OCI-M2 (cell line): ENCODE measurements around the gene OSBPL7.

Source experiments
- DNase-seq: peaks from one replicate; lab custom pipeline; 2025; ENCODE audit not compliant: unreplicated experiment; lab: John Stamatoyannopoulos, UW

The OSBPL7 gene

DNA sequence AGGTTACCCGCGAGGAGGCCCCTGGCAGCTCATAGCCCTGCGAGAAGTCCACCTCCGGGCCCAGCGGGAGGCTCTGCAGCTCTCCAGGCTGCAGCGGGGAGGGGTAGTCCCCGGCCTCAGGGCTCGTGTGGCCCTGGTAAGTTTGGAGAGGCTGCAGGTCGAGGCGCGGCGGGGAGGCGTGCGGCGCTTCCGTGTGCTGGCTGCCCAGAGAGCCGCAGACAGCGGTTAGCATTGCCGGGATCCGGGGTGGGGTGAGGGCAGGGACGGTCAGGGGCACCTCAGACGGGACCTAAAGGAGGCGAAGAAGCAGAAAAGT, 26.6 kb upstream of the OSBPL7 start:
- no peak for DNase-seq

DNA sequence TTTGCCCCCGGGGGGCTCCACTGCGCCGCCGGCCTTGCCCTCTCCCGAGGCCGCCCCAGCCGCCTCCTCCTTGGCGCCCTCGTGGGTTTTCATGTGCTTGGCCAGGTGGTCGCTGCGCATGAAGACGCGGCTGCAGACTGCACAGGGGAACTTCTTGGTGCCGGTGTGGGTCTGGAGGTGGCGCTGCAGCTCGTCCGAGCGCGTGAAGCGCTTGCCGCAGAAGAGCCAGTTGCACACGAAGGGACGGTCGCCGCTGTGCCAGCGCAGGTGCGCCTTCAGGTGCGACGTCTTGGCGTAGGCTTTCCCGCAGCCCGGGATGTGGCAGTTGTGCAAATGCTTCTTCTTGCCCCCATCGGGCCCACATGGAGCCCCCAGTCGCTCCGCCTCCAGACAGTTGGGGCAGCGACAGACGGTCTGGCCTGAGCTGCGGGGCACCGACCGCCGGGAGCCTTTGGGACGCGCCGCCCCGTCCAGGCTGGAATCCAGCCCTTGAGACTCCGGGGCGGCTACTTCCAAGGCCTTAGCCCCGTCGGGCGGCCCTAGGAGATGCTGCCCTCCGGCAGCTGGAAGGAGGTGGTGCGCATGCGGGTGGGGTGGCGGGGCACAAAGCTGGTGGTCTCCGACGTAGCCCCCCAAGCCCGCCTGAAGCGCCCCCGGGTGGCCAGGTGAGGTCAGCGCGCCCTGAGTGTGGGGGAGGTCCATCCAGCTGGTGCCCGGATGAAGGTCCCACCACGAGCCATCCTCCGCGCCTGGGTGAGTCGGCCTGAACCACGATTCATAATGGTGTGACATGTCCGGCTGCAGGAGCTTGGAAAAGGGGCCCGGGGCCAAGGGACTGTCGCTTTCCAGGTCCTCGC, 26.0 kb upstream of the OSBPL7 start:
- no peak for DNase-seq

DNA sequence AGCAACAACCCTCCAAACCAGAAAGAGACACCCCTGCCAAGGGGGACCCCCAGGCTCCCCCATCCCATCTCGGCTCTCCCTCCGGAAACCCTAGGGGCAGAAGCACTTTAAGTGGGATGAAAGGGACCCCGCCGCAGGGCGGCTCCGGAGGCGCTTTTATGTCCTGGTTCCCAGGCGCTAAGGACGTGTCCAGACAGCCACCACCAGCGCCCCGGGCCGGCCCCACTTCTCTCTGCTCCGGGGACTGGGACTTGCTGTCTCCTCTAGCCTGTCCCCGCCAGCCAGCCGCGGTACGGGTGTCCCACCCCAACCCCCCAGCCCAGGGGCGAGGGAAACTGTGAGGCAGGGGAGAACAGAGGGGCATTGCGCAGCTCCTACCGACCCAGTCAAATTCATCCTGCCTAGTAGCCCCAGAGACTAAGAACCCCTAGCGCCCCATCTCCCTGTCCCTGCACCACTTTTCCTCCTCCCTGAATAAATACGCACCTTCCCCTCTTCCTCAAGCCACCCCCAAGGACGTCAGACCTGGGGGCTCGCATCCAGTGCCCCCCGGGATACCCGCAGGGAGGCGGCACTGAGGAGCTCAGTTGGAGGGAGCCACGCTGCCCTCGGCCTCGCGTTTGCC, 25.2 kb upstream of the OSBPL7 start:
- no peak for DNase-seq

DNA sequence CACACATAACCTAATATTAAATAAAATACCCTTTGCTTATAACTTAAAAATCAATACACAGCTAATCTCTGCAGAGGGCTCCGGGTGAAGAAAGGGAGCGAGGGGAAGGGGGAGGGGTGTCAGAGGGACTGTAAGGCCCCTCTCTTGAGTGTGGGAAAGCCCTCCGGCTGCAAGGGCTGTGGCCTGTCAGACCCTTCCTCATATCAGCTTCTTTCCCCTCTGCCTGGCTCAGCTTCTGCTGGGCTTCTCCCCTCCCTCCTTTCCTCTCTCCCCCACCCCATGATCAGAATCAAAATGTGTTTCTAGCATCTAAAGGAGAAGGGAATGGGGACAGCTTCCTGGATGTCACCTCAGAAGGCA, 24.1 kb upstream of the OSBPL7 start:
- DNase-seq, result no peak

DNA sequence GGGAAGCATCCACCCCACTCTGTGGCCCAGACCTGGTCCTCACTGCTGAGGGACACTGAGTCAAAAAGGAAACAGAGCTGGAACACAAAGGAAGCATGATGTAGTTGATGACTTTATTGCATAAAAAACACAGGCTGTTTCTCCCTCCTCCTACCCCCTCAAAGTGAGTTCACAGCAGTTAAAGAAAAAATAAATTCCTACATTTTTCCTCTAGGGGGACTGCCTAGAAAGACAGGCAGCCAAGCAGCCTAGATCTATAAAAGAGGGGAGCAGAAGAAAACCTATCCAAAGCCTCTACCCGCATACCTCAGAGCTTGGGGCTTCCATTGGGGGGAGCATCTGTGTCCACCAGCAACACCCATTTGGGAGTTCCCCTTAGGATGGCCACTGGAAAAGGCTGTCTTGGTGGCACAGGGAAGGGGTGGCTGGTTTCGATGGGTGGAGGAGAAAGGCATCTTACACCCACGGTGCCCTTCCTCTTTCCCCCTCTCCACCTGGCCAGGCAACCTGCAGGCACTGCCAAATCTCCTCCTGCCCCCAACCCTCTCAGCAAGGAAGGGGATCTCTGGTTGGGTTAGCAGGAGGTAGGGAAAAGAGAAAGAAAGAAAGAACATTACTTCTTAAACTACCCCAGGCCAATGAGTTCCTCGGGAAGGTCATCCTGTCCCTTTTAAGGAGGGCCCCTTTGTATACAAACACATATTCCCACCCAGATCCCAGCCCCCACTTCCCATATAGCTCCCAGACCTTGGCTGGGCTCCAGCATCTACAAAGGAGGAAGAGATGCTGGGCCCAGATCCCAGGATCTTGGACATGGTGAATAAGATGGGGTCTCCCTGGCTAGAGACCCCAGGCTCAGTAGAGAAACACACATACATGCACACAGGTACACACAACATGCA, 23.5 kb upstream of the OSBPL7 start:
- no peak for DNase-seq

DNA sequence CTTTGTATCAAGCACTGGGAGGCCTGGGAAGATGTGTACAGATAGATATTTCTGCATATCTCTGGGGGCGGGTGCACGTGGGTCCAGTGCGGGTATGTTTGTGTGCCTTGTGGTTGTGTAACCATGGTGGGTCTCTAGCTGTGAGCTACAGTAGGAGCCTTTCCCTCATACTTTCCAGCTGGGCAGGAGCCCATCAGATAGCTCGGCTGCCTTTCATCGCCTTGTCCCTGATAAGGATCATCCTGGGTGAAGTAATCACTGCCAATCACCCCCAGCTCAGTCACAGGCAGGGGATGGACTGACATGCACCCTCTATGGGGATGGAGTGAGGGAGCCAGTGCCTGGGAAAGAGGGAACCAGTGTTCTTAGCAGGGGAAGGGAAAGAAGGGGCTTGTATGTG, 22.6 kb upstream of the OSBPL7 start:
- no peak for DNase-seq

DNA sequence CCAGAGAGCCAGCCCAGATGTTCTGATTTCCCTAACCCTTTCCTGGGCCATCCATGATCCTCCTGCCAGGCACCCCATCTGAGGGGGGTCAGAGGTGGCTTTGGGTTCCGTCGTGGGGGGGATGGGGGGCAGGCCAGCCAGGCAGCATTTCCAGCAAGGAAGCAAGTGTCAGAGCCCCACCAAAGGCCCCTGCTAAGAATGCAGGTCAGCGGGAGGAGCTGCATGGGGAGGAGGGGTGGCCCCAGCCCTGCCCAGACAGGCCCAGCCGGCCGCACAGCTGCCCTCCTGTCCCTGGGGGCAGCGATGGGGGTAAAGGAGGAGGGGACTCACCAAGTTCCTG, 21.8 kb upstream of the OSBPL7 start:
- DNase-seq, result no peak

DNA sequence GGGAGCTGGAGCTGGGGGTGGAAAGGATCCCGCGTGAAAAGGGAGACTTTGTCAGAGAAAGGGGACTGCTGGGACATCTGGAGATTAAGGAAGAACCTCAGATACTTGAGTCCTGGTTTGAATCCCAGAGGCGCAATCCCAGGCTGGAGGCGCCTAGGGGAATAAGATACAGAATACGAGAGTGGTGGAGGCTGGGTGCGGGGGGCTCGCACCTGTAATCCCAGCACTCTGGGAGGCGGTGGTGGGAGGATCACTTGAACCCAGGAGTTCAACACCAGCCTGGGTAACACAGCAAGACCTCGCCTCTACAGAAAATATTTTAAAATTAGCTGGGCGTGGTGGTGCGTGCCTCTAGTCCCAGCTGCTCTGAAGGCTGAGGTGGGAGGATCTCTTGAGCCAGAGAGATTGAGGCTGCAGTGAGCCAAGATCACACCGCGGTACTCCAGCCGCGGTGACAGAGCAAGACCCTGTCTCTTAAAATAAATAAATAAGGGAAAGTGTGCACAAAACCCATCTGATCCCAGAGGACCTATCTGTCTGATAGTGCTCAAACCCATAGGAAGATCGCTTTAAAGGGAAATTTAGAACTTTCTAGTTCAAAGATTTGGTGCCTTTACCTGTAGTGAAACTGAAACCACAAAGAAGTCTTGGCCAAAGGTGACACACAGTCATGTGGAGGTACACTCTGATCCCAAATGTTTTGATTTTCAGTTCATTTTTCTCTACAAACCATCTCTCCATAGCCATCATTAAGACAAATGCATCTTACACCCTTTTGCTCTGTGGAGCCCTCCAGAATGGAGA, 20.1 kb upstream of the OSBPL7 start:
- no peak for DNase-seq

DNA sequence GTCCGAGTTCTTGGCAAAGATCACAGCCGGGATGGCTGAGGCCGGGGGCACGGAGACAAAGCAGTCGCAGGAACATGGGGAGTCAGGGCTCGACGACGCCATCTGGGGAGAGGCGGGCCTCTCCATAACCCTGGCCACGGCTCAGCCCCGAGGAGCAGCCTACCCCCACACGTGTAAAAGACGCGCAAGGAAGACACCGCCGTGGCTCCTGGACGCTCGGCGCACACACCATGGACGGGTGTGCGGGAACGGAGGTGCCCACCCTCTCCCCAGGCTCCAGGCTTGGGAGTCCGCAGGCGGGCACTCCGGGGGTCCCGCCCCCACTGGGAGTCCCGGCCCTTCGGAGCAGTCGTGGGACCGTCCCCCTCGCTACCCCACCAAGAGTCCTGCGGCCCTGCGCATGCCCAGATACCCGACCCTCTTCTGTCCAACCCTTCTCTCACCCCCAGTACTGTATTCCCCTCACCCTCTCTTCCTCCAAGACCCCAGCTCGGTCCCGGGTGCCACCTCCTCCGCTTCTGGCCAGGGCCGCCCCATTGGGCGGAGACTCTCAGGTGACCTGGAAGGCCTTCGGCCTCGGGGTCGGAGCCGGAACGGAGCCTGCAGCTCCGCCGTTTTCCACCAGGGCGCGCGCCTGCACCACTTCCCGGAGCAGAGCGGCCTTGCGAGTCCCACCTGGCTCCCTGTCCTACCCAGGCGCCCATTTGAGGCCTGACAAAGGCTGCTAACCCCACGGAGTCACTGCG, 19.3 kb upstream of the OSBPL7 start, which contains the start of gene SCRN2:
SCRN2 (minus strand) TSS at position 532 of the 746 bp plus-strand sequence; CDS start at position 102, 430 bp downstream.
- DNase-seq, result peak; percentile 64

DNA sequence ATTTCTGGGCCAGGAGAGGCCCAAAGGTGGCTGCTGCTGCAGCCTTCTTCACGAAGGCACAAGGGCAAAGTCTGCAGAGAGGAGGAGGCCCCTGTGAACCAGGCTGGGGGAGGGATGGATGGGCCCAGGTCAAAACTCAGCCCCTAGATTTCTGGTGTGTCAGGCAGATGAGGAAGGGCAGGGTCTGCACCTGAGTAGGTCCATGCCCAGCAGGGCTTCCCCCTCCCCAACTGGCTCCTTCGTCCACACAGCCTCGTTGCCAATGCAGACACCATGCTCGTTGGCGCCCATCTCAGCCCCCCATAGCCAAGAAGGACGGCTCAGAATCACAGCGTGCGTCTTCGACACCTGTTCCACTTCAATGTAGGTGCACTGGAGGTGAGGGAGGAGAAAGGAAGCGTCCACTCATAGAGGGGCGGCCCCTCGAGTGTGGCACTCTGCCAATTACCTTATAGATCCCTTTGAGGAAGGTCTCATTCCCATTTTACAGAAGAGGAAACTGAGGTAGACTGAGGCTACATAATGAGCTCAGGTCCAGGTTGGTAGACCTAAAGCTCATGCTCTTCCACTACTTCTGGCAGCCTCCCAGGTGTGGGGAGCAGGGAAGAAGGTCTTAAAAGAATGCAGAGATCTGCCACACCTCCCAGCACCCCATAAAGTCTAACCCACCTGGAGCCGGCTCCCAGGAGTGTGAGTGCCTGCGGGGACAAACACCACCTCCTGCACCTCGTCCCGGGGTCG, 18.6 kb upstream of the OSBPL7 start:
- DNase-seq, result no peak

DNA sequence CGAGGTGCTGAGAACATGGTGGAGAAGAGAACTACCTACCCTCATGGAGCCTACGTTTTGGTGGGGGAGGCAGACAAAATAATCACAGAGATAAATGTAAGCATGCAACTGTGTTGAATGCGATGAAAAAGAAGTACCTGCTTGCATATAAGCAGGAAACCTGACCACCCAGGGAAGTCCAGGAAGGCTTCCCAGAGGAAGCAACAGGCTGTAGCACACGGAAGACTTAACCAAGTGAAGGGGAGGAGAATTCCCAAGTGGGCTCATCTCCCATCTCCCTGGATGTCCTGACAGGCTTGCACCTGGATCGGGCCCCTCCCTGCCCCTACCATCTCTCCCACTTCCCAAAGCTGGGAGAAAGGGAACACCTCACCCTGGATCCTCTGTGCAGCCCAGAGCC, 17.5 kb upstream of the OSBPL7 start:
- DNase-seq, result no peak

DNA sequence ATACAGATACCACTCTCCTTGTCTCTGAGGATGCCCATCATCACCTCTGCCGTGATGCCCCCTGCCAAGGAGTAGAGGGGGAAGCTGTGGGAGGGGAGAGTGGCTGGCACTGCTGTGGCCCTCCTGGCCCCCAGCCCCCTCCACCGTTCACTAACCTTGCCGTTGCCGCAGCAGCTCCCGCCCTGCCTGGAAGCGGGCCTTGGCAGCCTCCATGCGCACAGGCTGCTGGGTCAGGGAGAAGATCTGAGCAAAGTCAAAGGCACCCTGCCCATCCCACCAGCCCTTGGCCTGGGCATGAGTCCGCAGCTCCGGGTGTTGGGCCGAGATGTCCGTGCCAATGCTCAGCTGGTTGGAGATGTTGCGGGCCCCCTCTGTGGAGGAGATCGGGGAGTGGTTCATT, 17.0 kb upstream of the OSBPL7 start:
- no peak for DNase-seq

DNA sequence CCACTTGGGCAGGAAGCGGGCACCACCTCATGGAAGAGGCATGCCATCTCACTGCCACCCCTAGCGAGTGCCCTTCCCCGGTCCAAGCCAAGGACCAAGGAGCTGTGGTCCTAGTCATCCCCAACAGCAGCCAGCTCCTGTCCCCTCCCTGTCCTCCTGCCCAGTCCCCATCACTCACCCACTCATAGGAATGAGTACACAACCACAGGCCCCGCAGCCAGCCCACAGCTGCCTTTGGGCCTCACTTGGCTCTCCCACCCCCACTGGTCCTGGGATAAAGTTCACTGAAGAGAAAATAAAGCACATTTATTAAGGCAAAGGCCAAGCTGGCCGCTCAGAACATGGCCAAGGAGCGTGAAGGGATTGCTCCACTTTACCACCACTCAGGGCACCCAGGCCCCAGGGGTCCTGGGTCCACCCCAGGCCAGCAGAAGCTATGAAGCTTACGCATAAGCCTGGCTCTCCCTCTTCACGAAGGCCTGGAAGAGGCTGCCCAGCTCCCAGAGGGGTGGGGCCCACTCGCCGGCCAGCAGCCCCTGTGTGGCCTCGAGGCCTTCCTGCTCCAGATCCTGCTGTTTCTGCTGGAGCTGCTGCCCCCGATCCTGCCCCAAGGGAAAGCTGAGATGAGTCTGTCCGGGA, 15.9 kb upstream of the OSBPL7 start:
- no peak for DNase-seq

DNA sequence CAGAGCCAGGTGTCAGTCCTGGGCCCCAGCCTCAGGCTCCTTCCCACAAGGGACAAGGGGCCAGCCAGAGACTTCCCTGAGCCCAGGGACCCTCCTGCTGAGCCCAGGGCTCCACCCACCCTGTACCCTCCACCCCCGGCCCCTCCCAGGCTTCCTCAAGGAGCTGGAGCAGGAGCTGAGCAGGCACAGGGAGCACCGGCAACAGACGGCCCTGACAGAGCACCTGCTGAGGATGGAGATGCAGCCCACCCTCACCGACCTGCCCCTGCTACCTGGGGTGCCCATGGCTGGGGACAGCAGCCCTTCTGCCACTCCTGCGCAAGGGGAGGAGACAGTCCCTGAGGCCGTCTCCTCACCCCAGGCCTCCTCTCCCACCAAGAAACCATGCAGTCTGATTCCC, 15.0 kb upstream of the OSBPL7 start:
- DNase-seq, result no peak

DNA sequence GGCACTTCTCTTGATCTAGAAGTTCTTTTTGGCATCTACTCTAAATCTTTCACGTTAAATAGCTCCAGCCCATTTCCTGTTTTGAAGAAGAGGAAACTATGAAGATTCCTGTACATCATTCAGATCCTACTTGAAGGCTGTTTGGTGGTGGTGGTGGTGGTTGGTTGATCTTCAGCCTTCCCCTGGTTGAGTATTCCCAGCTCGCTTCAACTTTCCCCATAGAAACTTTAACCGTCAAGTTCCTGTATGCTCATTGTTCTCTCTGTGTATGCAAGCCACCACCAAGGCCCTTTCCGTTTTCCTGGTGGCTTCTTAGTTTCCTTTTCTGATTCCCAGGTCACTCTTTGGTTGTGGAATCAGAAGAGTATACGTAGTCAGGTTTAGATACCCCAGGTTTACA, 13.2 kb upstream of the OSBPL7 start:
- no peak for DNase-seq

DNA sequence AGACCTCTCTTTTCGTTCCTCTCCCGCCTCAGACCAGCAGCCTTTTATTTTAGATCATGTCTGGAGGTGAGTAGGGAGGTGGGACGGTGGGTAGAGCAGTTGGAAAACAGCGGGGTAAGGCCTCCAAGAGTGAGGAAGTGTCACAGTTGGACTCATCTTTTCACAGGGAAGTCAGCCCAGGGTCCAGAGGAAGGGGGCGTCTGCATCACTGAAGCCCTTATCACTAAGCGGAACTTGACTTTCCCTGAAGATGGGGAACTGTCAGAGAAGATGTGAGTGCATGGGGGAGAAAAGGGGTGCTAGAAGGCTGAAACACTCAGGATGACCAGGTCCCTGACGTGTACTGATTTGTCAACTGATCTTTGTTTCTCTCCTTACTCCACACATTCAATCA, 10.3 kb upstream of the OSBPL7 start:
- DNase-seq, result no peak

DNA sequence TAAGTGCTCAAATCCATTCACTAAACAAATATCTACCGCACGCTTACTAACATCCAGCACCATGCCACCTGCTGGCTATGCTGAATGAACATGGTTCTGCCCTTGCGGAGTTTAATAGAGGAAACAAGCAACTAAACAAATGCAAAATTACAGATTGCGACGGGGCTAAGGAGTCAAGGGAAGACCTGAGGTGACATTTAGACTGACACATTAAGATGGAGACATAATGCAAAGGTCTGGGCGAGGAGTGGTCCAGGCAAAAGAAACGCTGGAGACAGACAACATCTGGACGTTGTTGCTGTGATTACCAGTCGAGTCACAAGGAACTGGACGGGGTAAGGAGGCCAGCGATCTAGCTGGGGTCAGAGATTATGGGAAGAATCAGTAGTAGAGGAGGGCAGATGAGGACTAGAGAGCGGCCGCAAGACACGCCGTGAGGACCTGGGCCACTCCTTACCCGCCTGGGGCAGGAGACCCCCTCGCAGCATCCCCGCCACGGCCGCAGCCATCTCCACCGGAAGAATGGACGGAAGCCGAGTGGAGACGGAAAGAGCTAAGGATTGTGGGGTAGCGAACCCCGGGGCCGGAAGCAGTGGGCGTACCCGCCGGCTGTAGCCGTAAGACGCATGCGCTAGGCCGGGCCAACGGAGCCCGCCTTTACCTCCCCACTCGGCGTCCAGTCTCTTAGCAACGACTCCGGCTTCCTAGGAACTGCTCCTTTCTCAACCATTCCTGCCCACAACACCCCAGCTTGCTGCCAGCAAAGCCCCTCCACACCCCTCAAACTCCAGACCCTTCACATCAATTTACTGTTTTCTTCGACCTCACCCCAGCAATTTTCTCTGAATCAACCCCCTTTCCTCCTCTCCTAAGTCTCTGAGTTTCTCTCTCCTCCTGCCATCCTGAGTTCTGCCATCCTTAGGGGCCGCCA, 9.7 kb upstream of the OSBPL7 start, which contains the start of the genes LRRC46 and MRPL10:
LRRC46 (plus strand) TSS at position 668 of the 931 bp plus-strand sequence. CDS start 320 bp downstream, outside the sequence.
MRPL10 (minus strand) TSS at position 539 of the 931 bp plus-strand sequence; CDS start at position 509, 30 bp downstream.
- peak; percentile 56 for DNase-seq
